B cell (primary cell): Measurements from ENCODE around the gene CTNNA2. TPM values are rescaled to one million over a fixed set of nuclear protein-coding genes. Genes with fewer than 3 reads are reported as not detected.

Experiments
- ATAC-seq: fragments of 200-7000 bp; cut with Tn5 transposase; one replicate; pipeline ENCODE4 v1.10.0; 2021; ENCODE audit warnings: low read depth, mild to moderate bottlenecking, moderate number of reproducible peaks, moderate library complexity
- CTCF ChIA-PET: fragments of 350-600 bp; sonication (Branson Sonifier 250); formaldehyde crosslinking; loops from one replicate; lab custom pipeline; 2021; ENCODE audit warnings: antibody characterized with exemption, inconsistent platforms; lab: Charles Lee
- POLR2A ChIA-PET: fragments of 350-600 bp; sonication (Branson Sonifier 250); formaldehyde crosslinking; loops from one replicate; lab custom pipeline; 2021; ENCODE audit warnings: antibody characterized with exemption; lab: Charles Lee
- DNase-seq: peaks from one replicate; pipeline ENCODE4 v3.0.0; 2013
- H2AFZ ChIP-seq: 2 replicates; pipeline ENCODE4 v1.6.1; 2012; ENCODE audit warnings: mild to moderate bottlenecking, low read depth, low read length; ENCODE audit not compliant: insufficient read depth, poor library complexity, severe bottlenecking
- H3K27ac ChIP-seq, 2 donors: 1 replicate in 1 of 2; 2 replicates in 1 of 2; pipeline ENCODE4 v1.5.1; 2012 to 2013; ENCODE audit warnings: low read length in 2 of 2, mild to moderate bottlenecking in 2 of 2, moderate library complexity in 1 of 2
- H3K27me3 ChIP-seq, 4 experiments: fragments of 200-600 bp in 1 of 4; sonication (generic) in 1 of 4; replicated peaks in 1 of 4; 1 replicate in 2 of 4; 2 replicates in 2 of 4; pipeline versions ENCODE4 v1.6.1 to v1.7.0; 2013 to 2016; ENCODE audit warnings: low read length in 3 of 4, mild to moderate bottlenecking in 2 of 4, mixed read lengths in 1 of 4, moderate library complexity in 1 of 4; ENCODE audit not compliant: insufficient read depth in 4 of 4, control insufficient read depth in 3 of 4; ENCODE audit errors: control extremely low read depth in 1 of 4
- H3K36me3 ChIP-seq, 2 experiments: replicated peaks in 1 of 2; 1 replicate in 1 of 2; 2 replicates in 1 of 2; pipeline versions ENCODE4 v1.6.1 to v1.7.1; 2013; ENCODE audit warnings: low read length in 1 of 2; ENCODE audit not compliant: insufficient read depth in 2 of 2, control insufficient read depth in 1 of 2; ENCODE audit errors: control extremely low read depth in 1 of 2, extremely low read depth in 1 of 2
- H3K4me1 ChIP-seq, 2 donors: fragments of 200-600 bp in 1 of 2; sonication (generic) in 1 of 2; 1 replicate in 1 of 2; 2 replicates in 1 of 2; pipeline versions ENCODE4 v1.5.1 to v1.6.1; 2013 to 2017; ENCODE audit warnings: low read length in 2 of 2; ENCODE audit not compliant: control insufficient read depth in 2 of 2, insufficient read depth in 2 of 2
- H3K4me2 ChIP-seq: replicated peaks from 2 replicates; pipeline ENCODE3; 2012; ENCODE audit warnings: mild to moderate bottlenecking, low read depth, low read length; ENCODE audit not compliant: poor library complexity, severe bottlenecking
- H3K4me3 ChIP-seq, 5 experiments: fragments of 200-600 bp in 1 of 5; sonication (generic) in 1 of 5; 1 replicate in 3 of 5; 2 replicates in 2 of 5; pipeline versions ENCODE4 v1.5.1 to v1.7.0; 2011 to 2016; ENCODE audit warnings: low read length in 4 of 5, mild to moderate bottlenecking in 4 of 5, low read depth in 2 of 5, control low read depth in 1 of 5, moderate library complexity in 1 of 5; ENCODE audit not compliant: insufficient read depth in 1 of 5; ENCODE audit errors: control extremely low read depth in 1 of 5, extremely low read depth in 1 of 5
- H3K79me2 ChIP-seq: fragments of 200-600 bp; sonication (generic); one replicate; pipeline ENCODE4 v1.6.0; 2016; ENCODE audit warnings: low read length; ENCODE audit not compliant: control insufficient read depth, insufficient read depth
- H3K9ac ChIP-seq: fragments of 200-600 bp; sonication (generic); 2 replicates; pipeline ENCODE4 v1.6.1; 2017; ENCODE audit warnings: mild to moderate bottlenecking, low read length, moderate library complexity
- H3K9me3 ChIP-seq, 3 donors: one replicate each; pipeline versions ENCODE4 v1.6.1 to v1.7.1; 2013; ENCODE audit warnings: low read length in 2 of 3; ENCODE audit not compliant: control insufficient read depth in 2 of 3, insufficient read depth in 1 of 3; ENCODE audit errors: control extremely low read depth in 1 of 3
- H4K20me1 ChIP-seq: 2 replicates; pipeline ENCODE4 v1.6.0; 2012; ENCODE audit warnings: mild to moderate bottlenecking, low read length; ENCODE audit not compliant: insufficient read depth, control insufficient read depth, poor library complexity, severe bottlenecking
- H3K27ac Mint-ChIP-seq: one replicate; pipeline ENCODE4 v1.8.0; 2021; ENCODE audit warnings: mixed read lengths
- H3K27me3 Mint-ChIP-seq: one replicate; pipeline ENCODE4 v1.8.0; 2021; ENCODE audit warnings: mixed read lengths
- H3K4me1 Mint-ChIP-seq: one replicate; pipeline ENCODE4 v1.8.0; 2021; ENCODE audit warnings: mixed read lengths
- H3K4me3 Mint-ChIP-seq: one replicate; pipeline ENCODE4 v1.8.0; 2021; ENCODE audit warnings: mixed read lengths
- H3K9me3 Mint-ChIP-seq: one replicate; pipeline ENCODE4 v1.8.0; 2022; ENCODE audit warnings: mixed read lengths; ENCODE audit not compliant: insufficient read depth
- EZH2 ChIP-seq: IDR thresholded peaks from 2 replicates; pipeline ENCODE4 v1.6.1; 2012; ENCODE audit warnings: borderline replicate concordance, low read depth, mild to moderate bottlenecking, moderate library complexity, low read length; ENCODE audit not compliant: insufficient read depth, poor library complexity, severe bottlenecking
- WGBS: methylation state at CpG from one replicate; pipeline ENCODE4 v1.1.5; 2013; ENCODE audit warnings: missing lambda C conversion rate; ENCODE audit not compliant: insufficient coverage; 5-methylcytosine and 5-hydroxymethylcytosine counted together
- intact Hi-C: fragments of 100-400 bp; cut with micrococcal nuclease; formaldehyde crosslinking; loops from one replicate; pipeline ENCODE4 v1.10.0; 2022
- polyA plus RNA-seq: library from polyadenylated mRNA; depleted of rRNA; stranded (reverse); fragments of >200 nt; gene quantifications from 2 replicates; pipeline ENCODE4 v1.2.3, GENCODE V29; 2012
- total RNA-seq, 2 donors: library from RNA; stranded (reverse); fragments of 120-200 nt in 1 of 2; gene quantifications; 1 replicate in 1 of 2; 2 replicates in 1 of 2; pipeline versions ENCODE4 v1.2.3 to v1.2.4, GENCODE V29; 2013 to 2022
- TF ChIP-seq, protein P1 (sequence below): fragments of 200-600 bp; IDR thresholded peaks from one replicate; pipeline ENCODE4 v1.8.0; 2022; ENCODE audit warnings: antibody characterized with exemption, mild to moderate bottlenecking

CTNNA2 gene
- total and polyA plus RNA-seq, 2 donors (not counting 1 experiment from before 2014, with no cell fraction given) = not detected

DNA sequence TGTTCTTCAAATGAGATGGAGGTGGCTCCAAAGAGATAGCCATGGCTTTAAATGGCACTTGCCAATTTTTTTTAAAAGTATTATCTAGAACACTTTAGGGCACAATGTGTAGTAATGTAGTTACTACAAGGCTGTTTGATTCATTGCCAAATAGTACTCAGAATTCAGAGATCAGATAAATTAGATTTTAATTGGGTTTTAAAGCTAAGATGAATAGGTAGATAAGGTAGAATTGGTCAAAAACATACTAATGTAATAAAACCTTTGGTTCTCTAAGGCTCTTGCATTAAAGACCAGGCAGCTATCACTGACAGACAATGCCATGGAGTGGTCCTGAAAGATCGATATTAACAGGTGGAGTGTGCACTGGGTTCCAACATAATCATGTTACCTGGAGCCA is 425.8 kb downstream of the CTNNA2 start:
- Histone ChIP-seq H3K36me3 (no peaks in the 10 kb centered on the region), H3K4me2 (no peak overlapping the region), H3K79me2 (no peaks in the 10 kb centered on the region), H3K4me1 (no peaks in the 10 kb centered on the region), H2AFZ (no peak overlapping the region), H3K27me3 (no peaks in the 10 kb centered on the region), H3K9ac (no peak overlapping the region), H3K4me3 (no peak overlapping the region), H4K20me1 (no peaks in the 10 kb centered on the region), H3K27ac (no peak overlapping the region), H3K9me3 (no peaks in the 10 kb centered on the region)
- DNase-seq = no peak
- H3K27ac Mint-ChIP-seq = no peak overlapping the region
- ChIA-PET POLR2A (no interaction called here), CTCF (no interaction called here)
- H3K27me3 Mint-ChIP-seq = no peaks in the 10 kb centered on the region
- no peak overlapping the region for H3K4me3 Mint-ChIP-seq
- intact Hi-C loops = no loop called here
- TF ChIP-seq, protein P1, sequence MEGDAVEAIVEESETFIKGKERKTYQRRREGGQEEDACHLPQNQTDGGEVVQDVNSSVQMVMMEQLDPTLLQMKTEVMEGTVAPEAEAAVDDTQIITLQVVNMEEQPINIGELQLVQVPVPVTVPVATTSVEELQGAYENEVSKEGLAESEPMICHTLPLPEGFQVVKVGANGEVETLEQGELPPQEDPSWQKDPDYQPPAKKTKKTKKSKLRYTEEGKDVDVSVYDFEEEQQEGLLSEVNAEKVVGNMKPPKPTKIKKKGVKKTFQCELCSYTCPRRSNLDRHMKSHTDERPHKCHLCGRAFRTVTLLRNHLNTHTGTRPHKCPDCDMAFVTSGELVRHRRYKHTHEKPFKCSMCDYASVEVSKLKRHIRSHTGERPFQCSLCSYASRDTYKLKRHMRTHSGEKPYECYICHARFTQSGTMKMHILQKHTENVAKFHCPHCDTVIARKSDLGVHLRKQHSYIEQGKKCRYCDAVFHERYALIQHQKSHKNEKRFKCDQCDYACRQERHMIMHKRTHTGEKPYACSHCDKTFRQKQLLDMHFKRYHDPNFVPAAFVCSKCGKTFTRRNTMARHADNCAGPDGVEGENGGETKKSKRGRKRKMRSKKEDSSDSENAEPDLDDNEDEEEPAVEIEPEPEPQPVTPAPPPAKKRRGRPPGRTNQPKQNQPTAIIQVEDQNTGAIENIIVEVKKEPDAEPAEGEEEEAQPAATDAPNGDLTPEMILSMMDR = no peak
- TF ChIP-seq EZH2 = no peak
- no peaks in the 10 kb centered on the region for H3K4me1 Mint-ChIP-seq
- ATAC-seq = no peak
- no peaks in the 10 kb centered on the region for H3K9me3 Mint-ChIP-seq
- WGBS = 91% methylated on average over 1 of the region's 1 CpG

GRCh38 chr2:79940364-79940763 is 427.5 kb downstream of the CTNNA2 start:
- Mint-ChIP-seq H3K9me3 (no peaks in the 10 kb centered on the region), H3K27ac (no peak overlapping the region), H3K27me3 (no peaks in the 10 kb centered on the region), H3K4me3 (no peak overlapping the region), H3K4me1 (no peaks in the 10 kb centered on the region)
- H4K20me1 ChIP-seq = no peaks in the 10 kb centered on the region
- TF ChIP-seq, protein P1 = no peak
- no peak for TF ChIP-seq EZH2
- H3K36me3 ChIP-seq = no peaks in the 10 kb centered on the region
- ChIA-PET POLR2A (no interaction called here), CTCF (no interaction called here)
- no peaks in the 10 kb centered on the region for H3K27me3 ChIP-seq
- no peaks in the 10 kb centered on the region for H3K9me3 ChIP-seq
- no peak for ATAC-seq
- no peak overlapping the region for H2AFZ ChIP-seq
- WGBS = no CpG with 5 or more reads among the region's 2 CpGs
- no peak overlapping the region for H3K9ac ChIP-seq
- H3K4me2 ChIP-seq = no peak overlapping the region
- no peak overlapping the region for H3K4me3 ChIP-seq
- no peaks in the 10 kb centered on the region for H3K79me2 ChIP-seq
- no peak for DNase-seq
- H3K27ac ChIP-seq = no peak overlapping the region
- H3K4me1 ChIP-seq = no peaks in the 10 kb centered on the region
- intact Hi-C loops = no loop called here
